B cell (primary cell): ENCODE data around the gene EYA4. TPM values are rescaled to one million over a fixed set of nuclear protein-coding genes. Genes with fewer than 3 reads are reported as not detected.

ENCODE experiments used
- ATAC-seq: fragments of 200-7000 bp; cut with Tn5 transposase; one replicate; pipeline ENCODE4 v1.10.0; 2021; ENCODE audit warnings: low read depth, mild to moderate bottlenecking, moderate number of reproducible peaks, moderate library complexity
- CTCF ChIA-PET: fragments of 350-600 bp; sonication (Branson Sonifier 250); formaldehyde crosslinking; loops from one replicate; lab custom pipeline; 2021; ENCODE audit warnings: antibody characterized with exemption, inconsistent platforms; lab: Charles Lee
- POLR2A ChIA-PET: fragments of 350-600 bp; sonication (Branson Sonifier 250); formaldehyde crosslinking; loops from one replicate; lab custom pipeline; 2021; ENCODE audit warnings: antibody characterized with exemption; lab: Charles Lee
- DNase-seq: peaks from one replicate; pipeline ENCODE4 v3.0.0; 2013
- H2AFZ ChIP-seq: 2 replicates; pipeline ENCODE4 v1.6.1; 2012; ENCODE audit warnings: mild to moderate bottlenecking, low read depth, low read length; ENCODE audit not compliant: insufficient read depth, poor library complexity, severe bottlenecking
- H3K27ac ChIP-seq, 2 donors: 1 replicate in 1 of 2; 2 replicates in 1 of 2; pipeline ENCODE4 v1.5.1; 2012 to 2013; ENCODE audit warnings: low read length in 2 of 2, mild to moderate bottlenecking in 2 of 2, moderate library complexity in 1 of 2
- H3K27me3 ChIP-seq, 4 experiments: fragments of 200-600 bp in 1 of 4; sonication (generic) in 1 of 4; replicated peaks in 1 of 4; 1 replicate in 2 of 4; 2 replicates in 2 of 4; pipeline versions ENCODE4 v1.6.1 to v1.7.0; 2013 to 2016; ENCODE audit warnings: low read length in 3 of 4, mild to moderate bottlenecking in 2 of 4, mixed read lengths in 1 of 4, moderate library complexity in 1 of 4; ENCODE audit not compliant: insufficient read depth in 4 of 4, control insufficient read depth in 3 of 4; ENCODE audit errors: control extremely low read depth in 1 of 4
- H3K36me3 ChIP-seq, 2 experiments: replicated peaks in 1 of 2; 1 replicate in 1 of 2; 2 replicates in 1 of 2; pipeline versions ENCODE4 v1.6.1 to v1.7.1; 2013; ENCODE audit warnings: low read length in 1 of 2; ENCODE audit not compliant: insufficient read depth in 2 of 2, control insufficient read depth in 1 of 2; ENCODE audit errors: control extremely low read depth in 1 of 2, extremely low read depth in 1 of 2
- H3K4me1 ChIP-seq, 2 donors: fragments of 200-600 bp in 1 of 2; sonication (generic) in 1 of 2; 1 replicate in 1 of 2; 2 replicates in 1 of 2; pipeline versions ENCODE4 v1.5.1 to v1.6.1; 2013 to 2017; ENCODE audit warnings: low read length in 2 of 2; ENCODE audit not compliant: control insufficient read depth in 2 of 2, insufficient read depth in 2 of 2
- H3K4me2 ChIP-seq: replicated peaks from 2 replicates; pipeline ENCODE3; 2012; ENCODE audit warnings: mild to moderate bottlenecking, low read depth, low read length; ENCODE audit not compliant: poor library complexity, severe bottlenecking
- H3K4me3 ChIP-seq, 5 experiments: fragments of 200-600 bp in 1 of 5; sonication (generic) in 1 of 5; 1 replicate in 3 of 5; 2 replicates in 2 of 5; pipeline versions ENCODE4 v1.5.1 to v1.7.0; 2011 to 2016; ENCODE audit warnings: low read length in 4 of 5, mild to moderate bottlenecking in 4 of 5, low read depth in 2 of 5, control low read depth in 1 of 5, moderate library complexity in 1 of 5; ENCODE audit not compliant: insufficient read depth in 1 of 5; ENCODE audit errors: control extremely low read depth in 1 of 5, extremely low read depth in 1 of 5
- H3K79me2 ChIP-seq: fragments of 200-600 bp; sonication (generic); one replicate; pipeline ENCODE4 v1.6.0; 2016; ENCODE audit warnings: low read length; ENCODE audit not compliant: control insufficient read depth, insufficient read depth
- H3K9ac ChIP-seq: fragments of 200-600 bp; sonication (generic); 2 replicates; pipeline ENCODE4 v1.6.1; 2017; ENCODE audit warnings: mild to moderate bottlenecking, low read length, moderate library complexity
- H3K9me3 ChIP-seq, 3 donors: one replicate each; pipeline versions ENCODE4 v1.6.1 to v1.7.1; 2013; ENCODE audit warnings: low read length in 2 of 3; ENCODE audit not compliant: control insufficient read depth in 2 of 3, insufficient read depth in 1 of 3; ENCODE audit errors: control extremely low read depth in 1 of 3
- H4K20me1 ChIP-seq: 2 replicates; pipeline ENCODE4 v1.6.0; 2012; ENCODE audit warnings: mild to moderate bottlenecking, low read length; ENCODE audit not compliant: insufficient read depth, control insufficient read depth, poor library complexity, severe bottlenecking
- H3K27ac Mint-ChIP-seq: one replicate; pipeline ENCODE4 v1.8.0; 2021; ENCODE audit warnings: mixed read lengths
- H3K27me3 Mint-ChIP-seq: one replicate; pipeline ENCODE4 v1.8.0; 2021; ENCODE audit warnings: mixed read lengths
- H3K4me1 Mint-ChIP-seq: one replicate; pipeline ENCODE4 v1.8.0; 2021; ENCODE audit warnings: mixed read lengths
- H3K4me3 Mint-ChIP-seq: one replicate; pipeline ENCODE4 v1.8.0; 2021; ENCODE audit warnings: mixed read lengths
- H3K9me3 Mint-ChIP-seq: one replicate; pipeline ENCODE4 v1.8.0; 2022; ENCODE audit warnings: mixed read lengths; ENCODE audit not compliant: insufficient read depth
- CTCF ChIP-seq: fragments of 200-600 bp; IDR thresholded peaks from one replicate; pipeline ENCODE4 v1.8.0; 2022; ENCODE audit warnings: antibody characterized with exemption, mild to moderate bottlenecking
- EZH2 ChIP-seq: IDR thresholded peaks from 2 replicates; pipeline ENCODE4 v1.6.1; 2012; ENCODE audit warnings: borderline replicate concordance, low read depth, mild to moderate bottlenecking, moderate library complexity, low read length; ENCODE audit not compliant: insufficient read depth, poor library complexity, severe bottlenecking
- WGBS: methylation state at CpG from one replicate; pipeline ENCODE4 v1.1.5; 2013; ENCODE audit warnings: missing lambda C conversion rate; ENCODE audit not compliant: insufficient coverage; 5-methylcytosine and 5-hydroxymethylcytosine counted together
- intact Hi-C: fragments of 100-400 bp; cut with micrococcal nuclease; formaldehyde crosslinking; loops from one replicate; pipeline ENCODE4 v1.10.0; 2022
- polyA plus RNA-seq: library from polyadenylated mRNA; depleted of rRNA; stranded (reverse); fragments of >200 nt; gene quantifications from 2 replicates; pipeline ENCODE4 v1.2.3, GENCODE V29; 2012
- total RNA-seq, 2 donors: library from RNA; stranded (reverse); fragments of 120-200 nt in 1 of 2; gene quantifications; 1 replicate in 1 of 2; 2 replicates in 1 of 2; pipeline versions ENCODE4 v1.2.3 to v1.2.4, GENCODE V29; 2013 to 2022

Gene EYA4
- total and polyA plus RNA-seq, 2 donors (not counting 1 experiment from before 2014, with no cell fraction given), result 0.49 TPM; not detected in 1

GRCh38 chr6:133415262-133415661 lies 174.1 kb downstream of the EYA4 start:
- H3K4me1 Mint-ChIP-seq, result no peaks in the 10 kb centered on the region
- TF ChIP-seq EZH2 (no peak), CTCF (no peak)
- H3K36me3 ChIP-seq, result no peaks in the 10 kb centered on the region
- no peak for ATAC-seq
- no peaks in the 10 kb centered on the region for H3K27me3 ChIP-seq
- no peaks in the 10 kb centered on the region for H3K9me3 Mint-ChIP-seq
- H3K27me3 Mint-ChIP-seq, result no peaks in the 10 kb centered on the region
- POLR2A ChIA-PET, result no interaction called here
- WGBS, result no CpG with 5 or more reads among the region's 5 CpGs
- H3K79me2 ChIP-seq, result no peaks in the 10 kb centered on the region
- no peak overlapping the region for H3K4me2 ChIP-seq
- H3K4me3 Mint-ChIP-seq, result no peak overlapping the region
- H2AFZ ChIP-seq, result no peak overlapping the region
- H3K9ac ChIP-seq, result no peak overlapping the region
- no peak overlapping the region for H3K27ac Mint-ChIP-seq
- DNase-seq, result no peak
- H3K9me3 ChIP-seq, result no peaks in the 10 kb centered on the region
- H3K4me3 ChIP-seq, result no peak overlapping the region
- no peak overlapping the region for H3K27ac ChIP-seq
- H3K4me1 ChIP-seq, result no peaks in the 10 kb centered on the region
- no peaks in the 10 kb centered on the region for H4K20me1 ChIP-seq
- CTCF ChIA-PET, result no interaction called here
- intact Hi-C loops, result no loop called here

GRCh38 chr6:133418108-133418507 lies 177.0 kb downstream of the EYA4 start:
- H3K4me3 ChIP-seq, result no peak overlapping the region
- no peak overlapping the region for H3K4me2 ChIP-seq
- ATAC-seq (no peak), DNase-seq (no peak)
- H4K20me1 ChIP-seq, result no peaks in the 10 kb centered on the region
- H3K27me3 ChIP-seq, result no peaks in the 10 kb centered on the region
- no peak overlapping the region for H3K27ac ChIP-seq
- Mint-ChIP-seq H3K4me1 (no peaks in the 10 kb centered on the region), H3K9me3 (no peaks in the 10 kb centered on the region), H3K27ac (no peak overlapping the region), H3K4me3 (no peak overlapping the region), H3K27me3 (no peaks in the 10 kb centered on the region)
- CTCF ChIA-PET, result no interaction called here
- intact Hi-C loops, result no loop called here
- no peak overlapping the region for H2AFZ ChIP-seq
- no peaks in the 10 kb centered on the region for H3K9me3 ChIP-seq
- no peaks in the 10 kb centered on the region for H3K36me3 ChIP-seq
- POLR2A ChIA-PET, result no interaction called here
- TF ChIP-seq CTCF (no peak), EZH2 (no peak)
- WGBS, result 80% methylated on average over 1 of the region's 2 CpGs
- H3K4me1 ChIP-seq, result no peaks in the 10 kb centered on the region
- H3K9ac ChIP-seq, result no peak overlapping the region
- no peaks in the 10 kb centered on the region for H3K79me2 ChIP-seq
